ENCODE data around the gene PADI1. TPM values are rescaled to one million over a fixed set of nuclear protein-coding genes. Genes with fewer than 3 reads are reported as not detected.
A peak's percentile ranks its signal among the peaks of the same experiment; 100 is the strongest.

Gene PADI1
- total RNA-seq, 1 experiment from 2014 or later: 0.24 TPM

GRCh38 chr1:17273096-17273495, 68.2 kb downstream of the PADI1 start:
- no peak overlapping the region for H2BK12ac ChIP-seq (ENCODE audit: insufficient read length, low read depth, low read length)
- H3K4me3 Mint-ChIP-seq: no peak overlapping the region
- no peaks in the 10 kb centered on the region for H3K9me3 Mint-ChIP-seq
- no peaks in the 10 kb centered on the region for H3K27me3 ChIP-seq (ENCODE audit: insufficient read depth, low read length)
- H3K56ac ChIP-seq (ENCODE audit: insufficient read length, low read depth, low read length): no peak overlapping the region
- no peak overlapping the region for H2BK120ac ChIP-seq (ENCODE audit: low read depth, low read length, poor library complexity, severe bottlenecking)
- H3K79me1 ChIP-seq (ENCODE audit: insufficient read depth, low read depth, low read length, poor library complexity, severe bottlenecking): no peaks in the 10 kb centered on the region
- no peak overlapping the region for H3K9ac ChIP-seq (ENCODE audit: extremely low read depth, insufficient read length, low read length)
- peak overlapping the region in 1 of 3 experiments; percentile 77; a peak in 1 of 7 replicates for H3K27ac Mint-ChIP-seq
- H4K8ac ChIP-seq (replicated peaks; ENCODE audit: insufficient read length, low read depth, low read length): no peak overlapping the region
- no peak overlapping the region for H3K4ac ChIP-seq (ENCODE audit: low read depth, low read length)
- no peak overlapping the region for H3K27ac ChIP-seq (ENCODE audit: insufficient read length, low read depth, low read length)
- H3K23me2 ChIP-seq (ENCODE audit: insufficient read length, low read depth, low read length, poor library complexity, severe bottlenecking): no peaks in the 10 kb centered on the region
- no peak overlapping the region for H4K91ac ChIP-seq (ENCODE audit: insufficient read length, low read depth, low read length)
- H2AFZ ChIP-seq (ENCODE audit: low read length): no peak overlapping the region
- no peak overlapping the region for H2AK5ac ChIP-seq (ENCODE audit: insufficient read length, low read length)
- no CpG with 5 or more reads among the region's 13 CpGs for WGBS (ENCODE audit: extremely low coverage, insufficient read length, low lambda C conversion rate)
- no peak for TF ChIP-seq CTCF (conservative IDR thresholded peaks at IDR 0.05)
- H4K5ac ChIP-seq (ENCODE audit: insufficient read length, low read depth, low read length): no peak overlapping the region
- DNase-seq: no peak
- H3K4me1 Mint-ChIP-seq: no peaks in the 10 kb centered on the region
- no peak overlapping the region for H2BK5ac ChIP-seq (ENCODE audit: insufficient read length, low read length)
- no peak overlapping the region for H2BK20ac ChIP-seq (ENCODE audit: low read depth, low read length, poor library complexity, severe bottlenecking)
- no peaks in the 10 kb centered on the region for H3K4me1 ChIP-seq (ENCODE audit: insufficient read depth, low read length)
- H4K20me1 ChIP-seq (ENCODE audit: control insufficient read depth, insufficient read depth, insufficient read length): no peaks in the 10 kb centered on the region
- H3K36me3 Mint-ChIP-seq (ENCODE audit: insufficient read depth in 1 of 3, low read depth in 3 of 3): no peaks in the 10 kb centered on the region
- H3K14ac ChIP-seq (ENCODE audit: insufficient read depth, low read length): no peak overlapping the region
- H3K18ac ChIP-seq (ENCODE audit: insufficient read length, low read depth, low read length): no peak overlapping the region
- no peaks in the 10 kb centered on the region for H3K79me2 ChIP-seq (ENCODE audit: insufficient read depth, low read length)
- H2BK15ac ChIP-seq (ENCODE audit: low read depth, low read length): no peak overlapping the region
- H3K27me3 Mint-ChIP-seq (ENCODE audit: low read depth): no peaks in the 10 kb centered on the region; the same call in 1 of the 2 replicates
- H3K9me3 ChIP-seq (ENCODE audit: control insufficient read depth, low read depth, low read length): no peaks in the 10 kb centered on the region
- no peak overlapping the region for H3K23ac ChIP-seq (ENCODE audit: insufficient read length, low read depth, low read length)
- no peak overlapping the region for H3T11ph ChIP-seq (ENCODE audit: low read length)
- H3K4me2 ChIP-seq (ENCODE audit: insufficient read depth, insufficient read length, low read length): no peak overlapping the region

Data from H9 (cell line).